MM.1S (cell line): Measurements from ENCODE around the gene HSPB8.

Experiments used
- DNase-seq: peaks from one replicate; pipeline ENCODE4 v3.0.0-alpha.2; 2015
- H2AFZ ChIP-seq: fragments of 300-600 bp; sonication (generic); 2 replicates; pipeline ENCODE4 v1.6.0; 2016; ENCODE audit warnings: antibody characterized with exemption, low read length
- H3F3A ChIP-seq: fragments of 300-600 bp; sonication (generic); 2 replicates; pipeline ENCODE4 v1.6.1; 2016; ENCODE audit warnings: mild to moderate bottlenecking, antibody characterized with exemption, low read length, moderate library complexity, mixed read lengths; ENCODE audit not compliant: insufficient read depth
- H3K27ac ChIP-seq: fragments of 300-600 bp; sonication (generic); 2 replicates; pipeline ENCODE4 v1.5.1; 2016; ENCODE audit warnings: mild to moderate bottlenecking, low read length
- H3K27me3 ChIP-seq: fragments of 300-600 bp; sonication (generic); replicated peaks from 2 replicates; pipeline ENCODE4 v1.6.0; 2016; ENCODE audit warnings: low read length; ENCODE audit not compliant: insufficient read depth
- H3K36me3 ChIP-seq: fragments of 300-600 bp; sonication (generic); replicated peaks from 2 replicates; pipeline ENCODE4 v1.6.1; 2016; ENCODE audit warnings: mild to moderate bottlenecking, low read length, mixed read lengths; ENCODE audit not compliant: insufficient read depth
- H3K4me1 ChIP-seq: fragments of 300-600 bp; sonication (generic); 2 replicates; pipeline ENCODE4 v1.6.1; 2016; ENCODE audit warnings: low read length, mixed read lengths
- H3K4me2 ChIP-seq: fragments of 300-600 bp; sonication (generic); 2 replicates; pipeline ENCODE4 v1.6.0; 2016; ENCODE audit warnings: low read depth, low read length
- H3K4me3 ChIP-seq: fragments of 300-600 bp; sonication (generic); 2 replicates; pipeline ENCODE4 v1.5.1; 2016; ENCODE audit warnings: low read length, mixed read lengths
- H3K79me2 ChIP-seq: fragments of 300-600 bp; sonication (generic); 2 replicates; pipeline ENCODE4 v1.6.1; 2016; ENCODE audit warnings: mixed run types, low read length, mixed read lengths
- H3K9ac ChIP-seq: fragments of 300-600 bp; sonication (generic); 2 replicates; pipeline ENCODE4 v1.6.1; 2016; ENCODE audit warnings: low read length, mixed read lengths
- H3K9me2 ChIP-seq: fragments of 300-600 bp; sonication (generic); replicated peaks from 2 replicates; pipeline ENCODE4 v1.6.1; 2016; ENCODE audit warnings: mild to moderate bottlenecking, low read length, mixed read lengths; ENCODE audit not compliant: insufficient read depth
- H3K9me3 ChIP-seq: fragments of 300-600 bp; sonication (generic); replicated peaks from 2 replicates; pipeline ENCODE4 v1.6.1; 2016; ENCODE audit warnings: mild to moderate bottlenecking, low read length, mixed read lengths; ENCODE audit not compliant: insufficient read depth
- H4K20me1 ChIP-seq: fragments of 300-600 bp; sonication (generic); 2 replicates; pipeline ENCODE4 v1.6.1; 2016; ENCODE audit warnings: mild to moderate bottlenecking, low read length, moderate library complexity, mixed read lengths; ENCODE audit not compliant: insufficient read depth
- CTCF ChIP-seq: fragments of 300-600 bp; sonication (generic); IDR thresholded peaks from 2 replicates; pipeline ENCODE4 v1.5.1; 2016; ENCODE audit warnings: antibody characterized with exemption, low read length, mixed read lengths
- EZH2 ChIP-seq: fragments of 300-600 bp; sonication (generic); optimal IDR thresholded peaks from 2 replicates; pipeline ENCODE3; 2017; ENCODE audit warnings: low read depth, mild to moderate bottlenecking, antibody characterized with exemption, low read length, mixed read lengths
- EZH2phosphoT487 ChIP-seq: fragments of 300-600 bp; sonication (generic); IDR thresholded peaks from 2 replicates; pipeline ENCODE4 v1.6.1; 2018; ENCODE audit warnings: antibody characterized with exemption, low read length

Gene HSPB8

DNA sequence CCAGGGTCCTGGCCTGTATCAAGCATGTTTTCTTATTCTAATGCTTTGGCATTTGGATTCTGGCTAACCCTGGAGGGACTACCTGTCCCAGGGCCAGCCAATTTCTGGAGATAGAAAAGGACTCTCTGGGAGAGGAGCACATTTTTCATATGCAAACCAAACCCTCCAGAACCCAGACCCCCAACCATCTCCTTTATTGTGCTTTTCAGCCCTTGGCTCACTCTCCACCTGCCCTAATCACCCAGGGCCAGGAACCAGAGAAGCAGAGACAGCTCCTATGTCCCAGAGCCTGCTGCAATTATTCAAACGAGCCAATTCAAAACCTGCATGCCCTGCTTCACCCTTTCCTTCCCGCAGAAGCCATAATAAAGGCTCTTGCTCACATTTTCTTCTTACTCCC, 23.8 kb downstream of the HSPB8 start:
- Histone ChIP-seq H4K20me1 (no peaks in the 10 kb centered on the region), H3K4me3 (no peak overlapping the region), H3K4me1 (no peaks in the 10 kb centered on the region), H3K79me2 (no peaks in the 10 kb centered on the region), H3K27ac (no peak overlapping the region), H3F3A (no peaks in the 10 kb centered on the region), H3K9me3 (no peaks in the 10 kb centered on the region), H3K4me2 (no peak overlapping the region), H2AFZ (no peak overlapping the region), H3K27me3 (no peaks in the 10 kb centered on the region), H3K36me3 (no peaks in the 10 kb centered on the region), H3K9me2 (no peaks in the 10 kb centered on the region), H3K9ac (no peak overlapping the region)
- DNase-seq: no peak
- TF ChIP-seq EZH2phosphoT487 (no peak), EZH2 (no peak), CTCF (no peak)

DNA sequence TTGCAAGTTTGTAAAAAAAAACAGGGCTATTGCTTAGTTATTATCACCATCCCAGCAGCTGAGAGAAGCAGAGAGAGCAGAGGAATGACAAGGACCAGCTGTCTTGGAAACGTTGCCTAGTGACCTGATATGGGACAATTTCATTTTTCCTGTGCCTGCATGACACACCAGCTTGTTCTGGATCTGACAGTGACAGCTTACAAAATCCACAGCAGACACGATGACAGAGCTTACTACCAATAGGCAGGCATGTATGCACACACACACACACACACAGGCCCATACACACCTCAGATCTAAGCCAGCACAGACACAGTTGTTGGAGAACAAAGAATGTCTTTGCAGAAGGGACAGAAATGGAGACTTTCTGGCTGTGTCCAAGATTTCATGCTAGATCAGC, 25.4 kb downstream of the HSPB8 start:
- Histone ChIP-seq H3K9me2 (no peaks in the 10 kb centered on the region), H3K4me2 (no peak overlapping the region), H3F3A (no peaks in the 10 kb centered on the region), H3K27ac (no peak overlapping the region), H3K9me3 (no peaks in the 10 kb centered on the region), H3K27me3 (no peaks in the 10 kb centered on the region), H2AFZ (no peak overlapping the region), H4K20me1 (no peaks in the 10 kb centered on the region), H3K79me2 (no peaks in the 10 kb centered on the region), H3K4me3 (no peak overlapping the region), H3K9ac (no peak overlapping the region), H3K36me3 (no peaks in the 10 kb centered on the region), H3K4me1 (no peaks in the 10 kb centered on the region)
- no peak for TF ChIP-seq EZH2
- DNase-seq: no peak

- no peak for DNase-seq
- no peaks in the 10 kb centered on the region for H3K9me3 ChIP-seq
- H3K27ac ChIP-seq: no peak overlapping the region
- H3K9me2 ChIP-seq: no peaks in the 10 kb centered on the region
- TF ChIP-seq EZH2phosphoT487: no peak
- no peak for TF ChIP-seq CTCF
- TF ChIP-seq EZH2: no peak
- no peak overlapping the region for H3K9ac ChIP-seq
- no peak overlapping the region for H3K4me2 ChIP-seq
- H2AFZ ChIP-seq: no peak overlapping the region
- no peaks in the 10 kb centered on the region for H3K79me2 ChIP-seq
- no peaks in the 10 kb centered on the region for H3K27me3 ChIP-seq
- H4K20me1 ChIP-seq: no peaks in the 10 kb centered on the region
- H3K36me3 ChIP-seq: no peaks in the 10 kb centered on the region
- H3K4me1 ChIP-seq: no peaks in the 10 kb centered on the region
- no peaks in the 10 kb centered on the region for H3F3A ChIP-seq
- no peak overlapping the region for H3K4me3 ChIP-seq
Observed at GRCh38 chr12:119204671-119205285, 26.0 kb downstream of the HSPB8 start.

DNA sequence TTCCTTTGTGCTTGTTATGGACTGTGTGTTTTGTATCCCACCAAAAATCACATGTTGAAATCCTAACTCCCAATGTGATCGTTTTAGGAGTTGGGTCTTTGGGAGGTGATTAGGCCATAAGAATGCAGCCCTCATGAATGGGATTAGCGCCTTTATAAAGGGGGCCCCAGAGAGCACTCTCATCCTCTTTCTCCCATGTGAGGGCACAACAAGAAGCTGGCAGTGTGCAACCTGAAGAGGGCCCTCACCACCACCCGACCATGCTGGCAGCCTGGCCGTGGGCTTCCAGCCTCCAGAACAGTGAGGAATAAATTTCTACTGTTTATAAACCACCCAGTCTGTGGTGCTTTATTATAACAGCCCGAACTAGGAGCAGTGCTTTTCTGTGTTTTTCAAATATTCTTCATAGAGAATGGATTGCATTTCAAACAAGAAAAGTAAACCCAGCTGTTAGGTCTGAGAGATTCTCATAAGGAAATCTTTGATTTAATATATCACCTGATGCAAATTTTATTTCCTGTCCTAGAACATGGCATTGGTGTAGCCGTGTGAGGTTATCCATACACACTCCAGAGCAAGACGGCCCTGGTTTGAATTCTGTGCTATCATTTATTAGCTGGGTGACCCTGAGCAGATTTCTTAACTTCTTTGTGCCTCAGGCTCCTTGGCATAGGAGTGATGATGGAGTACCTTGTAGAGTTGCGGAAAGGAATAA, 27.8 kb downstream of the HSPB8 start:
- Histone ChIP-seq H3K9ac (no peak overlapping the region), H3K79me2 (no peaks in the 10 kb centered on the region), H3K27ac (no peak overlapping the region), H3K27me3 (no peaks in the 10 kb centered on the region), H2AFZ (no peak overlapping the region), H3K4me1 (no peaks in the 10 kb centered on the region), H3K36me3 (no peaks in the 10 kb centered on the region), H4K20me1 (no peaks in the 10 kb centered on the region), H3F3A (no peaks in the 10 kb centered on the region), H3K4me2 (no peak overlapping the region), H3K4me3 (no peak overlapping the region), H3K9me2 (no peaks in the 10 kb centered on the region), H3K9me3 (no peaks in the 10 kb centered on the region)
- no peak for DNase-seq
- TF ChIP-seq CTCF (no peak), EZH2phosphoT487 (no peak), EZH2 (no peak)
